Osteocyte (in vitro differentiated cells): ENCODE data around the gene CSNK2A3. TPM values are rescaled to one million over a fixed set of nuclear protein-coding genes. Genes with fewer than 3 reads are reported as not detected.

Experiments
- DNase-seq: peaks from one replicate; pipeline ENCODE4 v3.0.0; 2021; ENCODE audit warnings: mixed read lengths; ENCODE audit not compliant: unreplicated experiment; ENCODE audit errors: extremely low spot score
- H3K27ac Mint-ChIP-seq: one replicate; pipeline ENCODE4 v1.8.0; 2021; ENCODE audit warnings: mild to moderate bottlenecking, mixed read lengths; ENCODE audit not compliant: unreplicated experiment
- H3K27me3 Mint-ChIP-seq: one replicate; pipeline ENCODE4 v1.8.0; 2021; ENCODE audit warnings: mixed read lengths; ENCODE audit not compliant: unreplicated experiment
- H3K36me3 Mint-ChIP-seq: one replicate; pipeline ENCODE4 v1.8.0; 2021; ENCODE audit warnings: mixed read lengths; ENCODE audit not compliant: unreplicated experiment
- H3K4me1 Mint-ChIP-seq: one replicate; pipeline ENCODE4 v1.8.0; 2021; ENCODE audit warnings: mixed read lengths; ENCODE audit not compliant: unreplicated experiment
- H3K4me3 Mint-ChIP-seq: one replicate; pipeline ENCODE4 v1.8.0; 2021; ENCODE audit warnings: mild to moderate bottlenecking, moderate library complexity, mixed read lengths; ENCODE audit not compliant: unreplicated experiment
- H3K9me3 Mint-ChIP-seq: one replicate; pipeline ENCODE4 v1.8.0; 2021; ENCODE audit warnings: mixed read lengths; ENCODE audit not compliant: unreplicated experiment
- total RNA-seq: library from RNA; stranded (reverse); gene quantifications from 2 replicates; pipeline ENCODE4 v1.2.1, GENCODE V29; 2021
- TF ChIP-seq, protein P1 (sequence below): fragments of 200-600 bp; sonication (generic); IDR thresholded peaks from 2 replicates; pipeline ENCODE4 v1.5.0; 2021; ENCODE audit warnings: antibody characterized with exemption, mild to moderate bottlenecking, moderate library complexity

Gene CSNK2A3
- total RNA-seq, 1 donor from 2014 or later = 2.1 TPM

DNA sequence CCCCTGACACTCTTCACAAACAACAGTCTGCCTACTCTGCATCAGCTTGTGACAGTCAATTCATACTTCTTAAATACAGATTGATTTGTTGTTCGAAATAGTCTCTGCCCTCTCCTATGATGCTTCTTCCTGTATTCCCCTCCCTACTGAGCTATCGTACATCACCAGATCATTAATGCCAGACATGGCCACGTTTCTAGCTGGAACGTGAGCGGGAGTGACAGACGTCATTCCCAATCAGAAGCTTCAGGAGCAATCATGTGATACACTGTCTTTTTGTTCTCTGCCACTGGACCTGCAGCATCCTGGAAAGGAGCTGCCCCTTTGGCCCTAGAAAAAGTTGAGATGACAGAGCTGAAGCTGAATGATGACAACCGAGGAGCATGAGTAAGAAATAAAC, 48.5 kb downstream of the CSNK2A3 start:
- TF ChIP-seq, protein P1, sequence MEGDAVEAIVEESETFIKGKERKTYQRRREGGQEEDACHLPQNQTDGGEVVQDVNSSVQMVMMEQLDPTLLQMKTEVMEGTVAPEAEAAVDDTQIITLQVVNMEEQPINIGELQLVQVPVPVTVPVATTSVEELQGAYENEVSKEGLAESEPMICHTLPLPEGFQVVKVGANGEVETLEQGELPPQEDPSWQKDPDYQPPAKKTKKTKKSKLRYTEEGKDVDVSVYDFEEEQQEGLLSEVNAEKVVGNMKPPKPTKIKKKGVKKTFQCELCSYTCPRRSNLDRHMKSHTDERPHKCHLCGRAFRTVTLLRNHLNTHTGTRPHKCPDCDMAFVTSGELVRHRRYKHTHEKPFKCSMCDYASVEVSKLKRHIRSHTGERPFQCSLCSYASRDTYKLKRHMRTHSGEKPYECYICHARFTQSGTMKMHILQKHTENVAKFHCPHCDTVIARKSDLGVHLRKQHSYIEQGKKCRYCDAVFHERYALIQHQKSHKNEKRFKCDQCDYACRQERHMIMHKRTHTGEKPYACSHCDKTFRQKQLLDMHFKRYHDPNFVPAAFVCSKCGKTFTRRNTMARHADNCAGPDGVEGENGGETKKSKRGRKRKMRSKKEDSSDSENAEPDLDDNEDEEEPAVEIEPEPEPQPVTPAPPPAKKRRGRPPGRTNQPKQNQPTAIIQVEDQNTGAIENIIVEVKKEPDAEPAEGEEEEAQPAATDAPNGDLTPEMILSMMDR = no peak
- H3K27me3 Mint-ChIP-seq = no peaks in the 10 kb centered on the region
- H3K36me3 Mint-ChIP-seq = peaks cover 7% of the 10 kb centered on the region
- H3K9me3 Mint-ChIP-seq = no peaks in the 10 kb centered on the region
- no peak for DNase-seq
- H3K4me1 Mint-ChIP-seq = no peaks in the 10 kb centered on the region
- no peak overlapping the region for H3K4me3 Mint-ChIP-seq
- H3K27ac Mint-ChIP-seq = no peak overlapping the region

DNA sequence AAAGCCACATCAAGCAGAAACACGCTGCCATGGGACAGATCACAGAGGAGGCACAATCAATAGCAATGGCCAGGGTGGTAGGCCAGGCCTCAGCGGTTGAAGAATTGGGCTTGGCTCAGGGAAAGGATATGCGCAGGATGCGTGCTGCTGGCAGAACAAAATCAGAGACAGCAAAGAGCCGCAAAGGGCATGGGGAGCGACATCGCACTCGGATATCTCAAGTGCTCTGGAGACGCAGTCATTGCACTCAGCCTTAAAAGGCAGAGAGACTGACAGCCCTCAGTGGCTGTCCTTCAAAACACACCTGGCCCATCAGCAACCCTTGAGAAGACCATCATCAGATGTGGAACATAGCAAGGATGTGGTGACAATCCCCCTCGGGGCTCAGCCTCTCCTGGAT, 50.5 kb downstream of the CSNK2A3 start:
- no peak for DNase-seq
- Mint-ChIP-seq H3K9me3 (no peaks in the 10 kb centered on the region), H3K27me3 (no peaks in the 10 kb centered on the region)

More for the DNA sequence above, 50.5 kb downstream of the CSNK2A3 start:
- Mint-ChIP-seq H3K4me3 (no peak overlapping the region), H3K27ac (no peak overlapping the region), H3K4me1 (no peaks in the 10 kb centered on the region), H3K36me3 (peaks cover 7% of the 10 kb centered on the region)
- TF ChIP-seq, protein P1 = no peak
